Measurements from ENCODE around the gene DCUN1D1.

- TF ChIP-seq CTCF (conservative IDR thresholded peaks at IDR 0.05; ENCODE audit: low read length) (no peak), EZH2phosphoT487 (IDR thresholded peaks at IDR 0.05; ENCODE audit: borderline replicate concordance) (no peak)
Measured at GRCh38 chr3:182892226-182892625, 88.1 kb downstream of the DCUN1D1 start.

All from Loucy (cell line).